OCI-LY7 (cell line): ENCODE results near the gene CLIC4.

Experiments used
- CTCF ChIP-seq: fragments of 200-600 bp; sonication (generic); conservative IDR thresholded peaks from 2 replicates; pipeline ENCODE4 v1.5.1; 2014; ENCODE audit warnings: mild to moderate bottlenecking, antibody characterized with exemption, low read length, moderate library complexity, mixed read lengths
- EZH2phosphoT487 ChIP-seq: fragments of 200-600 bp; sonication (generic); IDR thresholded peaks from 2 replicates; pipeline ENCODE4 v1.6.1; 2018; ENCODE audit warnings: low read depth, borderline replicate concordance, mild to moderate bottlenecking, mixed run types, antibody characterized with exemption, low read length, moderate library complexity, mixed read lengths

GRCh38 chr1:24888061-24888970 lies 143.1 kb downstream of the CLIC4 start:
- TF ChIP-seq CTCF: no peak
- TF ChIP-seq EZH2phosphoT487: no peak
